Activated T-helper 2 cell treated with anti-CD3 and anti-CD28 coated beads, Interferon-gamma antibody, Interleukin-2, Interleukin-4, amounts not matched to agents 10 μg/mL and 5 μg/mL and 100 μg/mL, durations not matched to agents 14 hours and 24 hours and 36 hours (primary cell): ENCODE measurements around the gene SIAH1. TPM values are rescaled to one million over a fixed set of nuclear protein-coding genes. Genes with fewer than 3 reads are reported as not detected.
"Not testable (repeated sequence)": the region's sequence is repeated elsewhere in the genome, so short reads cannot be mapped to it uniquely, and the experiment has no call there.

Source experiments
- DNase-seq: peaks from one replicate; pipeline ENCODE4 v3.0.0; 2021; ENCODE audit warnings: low spot score
- H3K27ac Mint-ChIP-seq: one replicate; pipeline ENCODE4 v1.8.0; 2021; ENCODE audit warnings: mixed read lengths
- H3K27me3 Mint-ChIP-seq: one replicate; pipeline ENCODE4 v1.8.0; 2021; ENCODE audit warnings: low read depth, mixed read lengths
- H3K36me3 Mint-ChIP-seq: one replicate; pipeline ENCODE4 v1.8.0; 2021; ENCODE audit warnings: low read depth, mixed read lengths
- H3K4me1 Mint-ChIP-seq: one replicate; pipeline ENCODE4 v1.8.0; 2021; ENCODE audit warnings: low read depth, mixed read lengths
- H3K4me3 Mint-ChIP-seq: one replicate; pipeline ENCODE4 v1.8.0; 2021; ENCODE audit warnings: low read depth, mild to moderate bottlenecking, moderate library complexity, mixed read lengths
- H3K9me3 Mint-ChIP-seq: one replicate; pipeline ENCODE4 v1.8.0; 2021; ENCODE audit warnings: mixed read lengths
- intact Hi-C: fragments of 100-400 bp; cut with micrococcal nuclease; formaldehyde crosslinking; loops from one replicate; pipeline ENCODE4 v1.15.1; 2023
- total RNA-seq: library from RNA; stranded (reverse); gene quantifications from 2 replicates; pipeline ENCODE4 v1.2.3, GENCODE V29; 2022

SIAH1 gene
- 16.2 and 17.0 TPM in 2 replicates for total RNA-seq

- H3K4me3 Mint-ChIP-seq = peak within 1 kb of the TSS; percentile 94
- H3K9me3 Mint-ChIP-seq = no peaks in the 10 kb centered on the region
- peak within 1 kb of the TSS; percentile 92 for H3K27ac Mint-ChIP-seq
- DNase-seq = peak; percentile 86
- H3K4me1 Mint-ChIP-seq = peaks cover 23% of the 10 kb centered on the region
- intact Hi-C loops = loop anchor here (2.0 to 5.0 kb wide), 3 partner anchors 72 to 227 kb away; no protein-coding TSS in a partner anchor
- no peaks in the 10 kb centered on the region for H3K36me3 Mint-ChIP-seq
- no peaks in the 10 kb centered on the region for H3K27me3 Mint-ChIP-seq
Measured at GRCh38 chr16:48385253-48386150, at the start of gene SIAH1. Gene SIAH1, minus strand, starts transcription at chr16:48385413. Its CDS starts 22,985 bp downstream, at chr16:48362428.

GRCh38 chr16:48434653-48435317, 49.6 kb upstream of the SIAH1 start:
- DNase-seq = no peak
- intact Hi-C loops = no loop called here
- Mint-ChIP-seq H3K9me3 (no peaks in the 10 kb centered on the region), H3K27me3 (peaks cover 6% of the 10 kb centered on the region), H3K4me1 (peaks cover 4% of the 10 kb centered on the region), H3K27ac (no peak overlapping the region), H3K36me3 (no peaks in the 10 kb centered on the region), H3K4me3 (no peak overlapping the region)

GRCh38 chr16:48433850-48434530, 48.8 kb upstream of the SIAH1 start:
- DNase-seq = no peak
- Mint-ChIP-seq H3K4me3 (no peak overlapping the region), H3K27ac (no peak overlapping the region), H3K4me1 (peaks cover 4% of the 10 kb centered on the region), H3K9me3 (no peaks in the 10 kb centered on the region), H3K27me3 (peaks cover 8% of the 10 kb centered on the region), H3K36me3 (no peaks in the 10 kb centered on the region)
- intact Hi-C loops = no loop called here

- Mint-ChIP-seq H3K4me1 (peaks cover 4% of the 10 kb centered on the region), H3K4me3 (no peak overlapping the region), H3K27me3 (peaks cover 8% of the 10 kb centered on the region), H3K9me3 (no peaks in the 10 kb centered on the region), H3K36me3 (no peaks in the 10 kb centered on the region), H3K27ac (no peak overlapping the region)
- intact Hi-C loops = no loop called here
- DNase-seq = no peak
Measured at GRCh38 chr16:48433116-48433849, 48.1 kb upstream of the SIAH1 start.

- Mint-ChIP-seq H3K36me3 (no peaks in the 10 kb centered on the region), H3K27ac (no peak overlapping the region), H3K4me1 (peaks cover 4% of the 10 kb centered on the region), H3K27me3 (peaks cover 4% of the 10 kb centered on the region), H3K4me3 (no peak overlapping the region), H3K9me3 (no peaks in the 10 kb centered on the region)
- intact Hi-C loops = no loop called here
- no peak for DNase-seq
Measured at GRCh38 chr16:48432136-48432535, 46.9 kb upstream of the SIAH1 start.

DNA sequence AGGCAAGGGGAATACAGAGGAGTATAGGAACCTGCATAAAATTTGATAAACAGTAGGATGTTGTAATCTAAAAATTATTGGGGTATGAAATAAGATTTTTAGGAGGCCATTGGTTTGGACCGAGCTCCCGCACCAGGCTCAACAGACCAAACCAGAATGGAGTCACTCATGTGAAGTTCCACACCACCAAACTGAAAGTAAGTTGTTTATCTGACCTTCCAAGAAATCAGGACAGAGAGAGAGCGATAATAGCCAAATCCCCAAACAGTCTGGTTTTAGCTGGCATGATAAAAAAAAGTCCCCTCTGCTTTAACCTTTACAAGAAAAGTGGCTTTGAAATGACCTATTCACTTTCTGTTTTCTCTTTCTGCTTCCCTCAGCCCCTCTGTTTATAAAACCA, 45.7 kb upstream of the SIAH1 start:
- intact Hi-C loops = no loop called here
- no peak for DNase-seq
- peaks cover 2% of the 10 kb centered on the region for H3K27me3 Mint-ChIP-seq
- no peak overlapping the region for H3K27ac Mint-ChIP-seq
- H3K4me1 Mint-ChIP-seq = peaks cover 4% of the 10 kb centered on the region
- no peak overlapping the region for H3K4me3 Mint-ChIP-seq
- H3K36me3 Mint-ChIP-seq = no peaks in the 10 kb centered on the region
- H3K9me3 Mint-ChIP-seq = no peaks in the 10 kb centered on the region

DNA sequence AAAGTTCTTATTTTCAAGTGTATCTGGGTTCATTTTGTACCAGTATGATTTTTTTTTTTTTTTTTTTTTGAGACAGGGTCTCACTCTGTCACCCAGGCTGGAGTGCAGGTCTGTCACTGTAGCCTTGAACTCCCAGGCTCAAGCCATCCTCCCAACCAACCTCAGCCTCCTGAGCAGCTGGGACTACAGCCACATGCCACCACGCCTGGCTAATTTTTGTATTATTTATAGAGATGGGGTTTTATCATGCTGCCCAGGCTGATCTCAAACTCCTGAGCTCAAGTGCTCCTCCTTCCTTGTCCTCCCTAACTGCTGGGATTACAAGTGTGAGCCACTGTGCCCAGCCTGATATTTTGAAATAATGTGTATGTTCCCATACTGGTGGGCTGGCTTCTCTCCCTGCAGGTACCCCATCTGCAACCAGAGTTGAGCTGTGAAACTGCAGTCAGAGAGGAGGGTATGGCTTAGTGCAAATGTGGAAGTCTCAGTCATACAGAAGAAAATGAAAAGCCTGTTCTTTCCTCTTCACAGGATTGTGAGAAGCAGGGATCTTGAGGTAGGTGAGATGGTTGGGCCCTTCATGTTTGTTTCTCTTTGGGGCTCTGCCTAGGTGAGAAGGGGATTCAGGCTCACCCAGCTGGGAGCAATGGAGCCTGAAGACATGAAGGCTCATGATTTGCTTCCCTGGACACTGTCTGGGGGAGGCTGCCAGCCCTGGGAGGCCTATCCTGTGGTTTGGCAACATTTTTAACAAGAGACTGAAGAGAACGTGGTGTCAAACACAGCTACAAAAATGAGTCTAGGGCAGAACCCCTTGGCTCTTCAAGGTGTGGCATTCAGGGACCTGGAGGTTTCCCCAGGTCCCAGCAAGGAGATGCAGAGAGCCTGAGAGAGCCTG, 41.3 kb upstream of the SIAH1 start:
- Mint-ChIP-seq H3K9me3 (no peaks in the 10 kb centered on the region), H3K27me3 (peaks cover 2% of the 10 kb centered on the region), H3K27ac (no peak overlapping the region), H3K4me3 (no peak overlapping the region), H3K36me3 (no peaks in the 10 kb centered on the region), H3K4me1 (no peaks in the 10 kb centered on the region)
- no peak for DNase-seq
- intact Hi-C loops = no loop called here

DNA sequence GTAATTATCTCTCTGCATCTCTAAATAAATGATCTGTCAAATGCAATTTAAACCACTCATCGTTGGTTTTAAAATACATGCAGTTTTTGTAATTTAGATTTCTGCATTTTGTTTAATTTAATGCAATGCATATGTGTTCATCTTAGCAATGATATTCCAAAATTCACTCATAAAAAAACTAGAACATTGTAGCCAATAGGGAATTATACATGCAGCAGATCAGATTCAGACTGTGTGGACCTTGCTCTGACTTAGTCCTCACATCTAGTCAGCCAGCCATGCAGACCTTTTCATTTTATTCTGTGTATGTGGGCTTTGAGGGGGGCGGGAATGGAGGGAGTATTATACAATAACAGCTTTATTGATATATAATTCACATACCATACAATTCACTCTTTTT, 37.3 kb upstream of the SIAH1 start:
- no peak for DNase-seq
- Mint-ChIP-seq H3K36me3 (no peaks in the 10 kb centered on the region), H3K27ac (no peak overlapping the region), H3K4me1 (no peaks in the 10 kb centered on the region), H3K9me3 (no peaks in the 10 kb centered on the region), H3K4me3 (no peak overlapping the region), H3K27me3 (no peaks in the 10 kb centered on the region)
- intact Hi-C loops = no loop called here

GRCh38 chr16:48421741-48422140, 36.5 kb upstream of the SIAH1 start:
- no peak for DNase-seq
- Mint-ChIP-seq H3K27me3 (no peaks in the 10 kb centered on the region), H3K9me3 (no peaks in the 10 kb centered on the region), H3K36me3 (no peaks in the 10 kb centered on the region), H3K4me1 (no peaks in the 10 kb centered on the region), H3K27ac (no peak overlapping the region), H3K4me3 (no peak overlapping the region)
- intact Hi-C loops = no loop called here

DNA sequence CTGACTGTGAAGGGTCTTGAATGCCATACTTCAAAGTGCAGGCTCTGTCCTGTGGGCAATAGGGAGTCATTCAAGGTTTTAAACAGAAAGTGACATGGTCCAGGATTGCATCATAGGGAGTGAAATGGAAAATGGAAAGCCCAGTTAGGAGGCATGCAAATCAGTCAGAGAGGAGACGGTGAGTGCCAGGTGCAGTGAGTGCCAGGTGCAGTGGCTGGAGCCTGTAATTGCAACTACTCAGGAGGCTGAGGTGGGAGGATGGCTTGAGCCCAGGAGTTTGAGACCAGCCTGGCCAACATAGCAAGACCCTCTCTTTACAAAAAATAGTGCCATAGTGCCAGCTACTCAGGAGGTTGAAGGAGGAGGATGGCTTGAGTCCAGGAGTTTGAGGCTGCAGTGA, 35.2 kb upstream of the SIAH1 start:
- Mint-ChIP-seq H3K4me1 (no peaks in the 10 kb centered on the region), H3K9me3 (no peaks in the 10 kb centered on the region), H3K27me3 (no peaks in the 10 kb centered on the region), H3K4me3 (no peak overlapping the region), H3K36me3 (no peaks in the 10 kb centered on the region), H3K27ac (no peak overlapping the region)
- DNase-seq = no peak
- intact Hi-C loops = no loop called here

- H3K4me1 Mint-ChIP-seq, H3K36me3 Mint-ChIP-seq, intact Hi-C loops, H3K9me3 Mint-ChIP-seq, H3K4me3 Mint-ChIP-seq, H3K27ac Mint-ChIP-seq, DNase-seq, H3K27me3 Mint-ChIP-seq: not testable (repeated sequence)
Measured at GRCh38 chr16:48416617-48417016, 31.4 kb upstream of the SIAH1 start.
